Measurements from ENCODE around the gene ACTN4.

DNA sequence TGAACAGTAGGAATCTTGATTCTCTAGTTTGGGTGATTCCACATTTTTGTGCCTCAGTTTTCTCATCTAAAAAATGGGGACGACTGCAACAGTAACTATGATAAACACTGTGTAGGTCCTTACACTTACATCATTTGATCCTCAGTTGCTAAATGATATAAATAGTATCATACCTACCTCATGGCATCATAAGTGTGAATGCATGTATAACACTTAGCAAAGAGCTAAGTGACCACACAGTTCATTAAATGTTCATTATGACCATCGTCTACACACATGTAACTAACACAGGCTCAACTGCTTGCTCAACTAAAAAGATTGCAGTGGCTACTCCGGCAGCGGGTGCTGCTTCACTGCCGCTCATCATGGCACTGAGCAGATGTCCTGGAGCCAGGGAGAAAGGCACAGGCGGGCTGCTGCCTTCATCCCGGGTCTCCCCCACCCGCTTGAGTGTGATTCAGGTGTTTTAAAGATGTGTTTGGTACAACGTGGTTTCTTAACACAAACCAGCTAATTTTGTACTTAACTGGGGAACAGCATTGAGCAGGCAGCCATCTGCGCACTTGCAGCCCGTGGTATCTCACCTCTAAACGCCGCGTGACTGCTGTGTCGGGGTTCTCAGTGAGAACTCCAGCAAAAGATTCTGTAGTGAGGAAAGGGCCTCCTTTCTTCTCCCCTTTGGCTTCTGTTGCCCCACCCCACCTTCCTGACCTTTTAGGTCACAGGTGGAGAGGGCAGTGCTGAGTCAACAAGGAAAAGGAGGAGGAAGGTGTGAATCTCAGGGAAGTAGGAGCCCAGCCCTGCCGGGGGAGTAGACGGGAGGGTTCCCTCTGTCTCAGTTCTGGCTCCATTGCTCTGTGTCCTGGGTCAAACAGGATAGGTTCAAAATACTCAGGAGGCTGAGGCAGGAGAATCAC lies 11.7 kb upstream of the ACTN4 start:
- TF ChIP-seq, protein P1, sequence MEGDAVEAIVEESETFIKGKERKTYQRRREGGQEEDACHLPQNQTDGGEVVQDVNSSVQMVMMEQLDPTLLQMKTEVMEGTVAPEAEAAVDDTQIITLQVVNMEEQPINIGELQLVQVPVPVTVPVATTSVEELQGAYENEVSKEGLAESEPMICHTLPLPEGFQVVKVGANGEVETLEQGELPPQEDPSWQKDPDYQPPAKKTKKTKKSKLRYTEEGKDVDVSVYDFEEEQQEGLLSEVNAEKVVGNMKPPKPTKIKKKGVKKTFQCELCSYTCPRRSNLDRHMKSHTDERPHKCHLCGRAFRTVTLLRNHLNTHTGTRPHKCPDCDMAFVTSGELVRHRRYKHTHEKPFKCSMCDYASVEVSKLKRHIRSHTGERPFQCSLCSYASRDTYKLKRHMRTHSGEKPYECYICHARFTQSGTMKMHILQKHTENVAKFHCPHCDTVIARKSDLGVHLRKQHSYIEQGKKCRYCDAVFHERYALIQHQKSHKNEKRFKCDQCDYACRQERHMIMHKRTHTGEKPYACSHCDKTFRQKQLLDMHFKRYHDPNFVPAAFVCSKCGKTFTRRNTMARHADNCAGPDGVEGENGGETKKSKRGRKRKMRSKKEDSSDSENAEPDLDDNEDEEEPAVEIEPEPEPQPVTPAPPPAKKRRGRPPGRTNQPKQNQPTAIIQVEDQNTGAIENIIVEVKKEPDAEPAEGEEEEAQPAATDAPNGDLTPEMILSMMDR (conservative IDR thresholded peaks at IDR 0.05 in 1 of 2, IDR thresholded peaks at IDR 0.05 in 1 of 2; ENCODE audit: extremely low read depth in 1 of 2, insufficient read depth in 1 of 2, low read depth in 1 of 2, low read length in 2 of 2), result no peak
- no peak for TF ChIP-seq EZH2 (IDR thresholded peaks at IDR 0.05; ENCODE audit: borderline replicate concordance, low read length)

All from mammary epithelial cell (primary cell).